A549 (cell line): ENCODE data around the gene PSMD2. TPM values are rescaled to one million over a fixed set of nuclear protein-coding genes. Genes with fewer than 3 reads are reported as not detected.

Experiments
- ATAC-seq, 2 experiments: fragments of 200-7000 bp in 1 of 2; fragments of >200 bp in 1 of 2; cut with Nextera tagmentation in 1 of 2; cut with Tn5 transposase in 1 of 2; 3 replicates each; pipeline versions ENCODE4 v1.8.0 to v1.9.1; 2018 to 2020; ENCODE audit warnings: mild to moderate bottlenecking in 1 of 2, moderate library complexity in 1 of 2
- CTCF ChIA-PET: fragments of 300-600 bp; sonication (Branson Sonifier 250); formaldehyde crosslinking; extraction: SDS; loops from one replicate; lab custom pipeline; 2021; ENCODE audit warnings: antibody characterized with exemption, inconsistent platforms; lab: Yijun Ruan, JAX
- POLR2A ChIA-PET: fragments of 350-600 bp; formaldehyde crosslinking; extraction: SDS; loops from one replicate; lab custom pipeline; 2021; ENCODE audit warnings: antibody characterized with exemption, inconsistent platforms; lab: Yijun Ruan, JAX
- DNase-seq, 2 experiments: peaks; one replicate each; pipeline versions ENCODE4 v3.0.0 to v3.0.0-alpha.2; 2011 to 2016; ENCODE audit warnings: low read depth in 1 of 2, low spot score in 1 of 2
- FAIRE-seq: peaks from 2 replicates; lab custom pipeline; 2011; peaks lifted over from hg19 to GRCh38; lab: Jason Lieb, UNC
- H3K27ac ChIP-seq, 2 experiments: fragments of >200 bp; sonication (Bioruptor Twin); formaldehyde crosslinking; 3 replicates each; pipeline ENCODE4 v1.5.1; 2016 to 2017
- H3K4me1 ChIP-seq: fragments of >200 bp; sonication (Bioruptor Twin); formaldehyde crosslinking; 3 replicates; pipeline ENCODE4 v1.6.1; 2016
- H3K4me2 ChIP-seq: fragments of >200 bp; sonication (Bioruptor Twin); formaldehyde crosslinking; 3 replicates; pipeline ENCODE4 v1.6.1; 2016
- H3K4me3 ChIP-seq: fragments of >200 bp; sonication (Bioruptor Twin); formaldehyde crosslinking; 3 replicates; pipeline ENCODE4 v1.5.1; 2016
- H3K9me3 ChIP-seq: fragments of >200 bp; sonication (Bioruptor Twin); formaldehyde crosslinking; 3 replicates; pipeline ENCODE4 v1.6.1; 2016
- CBX2 ChIP-seq: fragments of 200-600 bp; sonication (generic); IDR thresholded peaks from 2 replicates; pipeline ENCODE4 v1.6.1; 2016; ENCODE audit warnings: low read depth, mild to moderate bottlenecking, borderline replicate concordance
- CBX8 ChIP-seq: fragments of 200-600 bp; sonication (generic); IDR thresholded peaks from 2 replicates; pipeline ENCODE4 v1.6.1; 2016
- CEBPB ChIP-seq, 2 experiments: fragments of >200 bp in 1 of 2; sonication (Bioruptor Twin) in 1 of 2; formaldehyde crosslinking in 1 of 2; IDR thresholded peaks; 2 replicates each; pipeline ENCODE4 v1.6.1; 2012 to 2016
- CHD2 ChIP-seq: fragments of 150-350 bp; IDR thresholded peaks from 2 replicates; pipeline ENCODE4 v1.6.1; 2014; ENCODE audit warnings: low read length; ENCODE audit not compliant: partially characterized antibody
- CHD4 ChIP-seq: fragments of 200-600 bp; sonication (generic); IDR thresholded peaks from 2 replicates; pipeline ENCODE4 v1.6.1; 2016; ENCODE audit warnings: antibody characterized with exemption, mild to moderate bottlenecking, borderline replicate concordance
- GATA3 ChIP-seq: IDR thresholded peaks from 2 replicates; pipeline ENCODE4 v1.6.1; 2012; ENCODE audit warnings: borderline replicate concordance
- HDAC2 ChIP-seq: fragments of 200-600 bp; sonication (generic); IDR thresholded peaks from 2 replicates; pipeline ENCODE4 v1.6.1; 2016
- HOXB13 ChIP-seq: fragments of 250-450 bp; sonication (Bioruptor Pico); IDR thresholded peaks from 2 replicates; pipeline ENCODE4 v1.5.0; 2020; ENCODE audit warnings: low read depth, mild to moderate bottlenecking, moderate library complexity
- HOXB5 ChIP-seq: fragments of 250-450 bp; sonication (Bioruptor Pico); IDR thresholded peaks from 2 replicates; pipeline ENCODE4 v1.5.0; 2020; ENCODE audit warnings: mild to moderate bottlenecking, moderate library complexity
- JUNB ChIP-seq: fragments of >200 bp; sonication (Bioruptor Twin); formaldehyde crosslinking; IDR thresholded peaks from 2 replicates; pipeline ENCODE4 v1.6.1; 2016
- KDM1A ChIP-seq: fragments of 200-600 bp; sonication (generic); IDR thresholded peaks from 2 replicates; pipeline ENCODE4 v1.6.1; 2016; ENCODE audit warnings: low read depth, mild to moderate bottlenecking
- KDM5A ChIP-seq: fragments of 200-600 bp; sonication (generic); IDR thresholded peaks from 2 replicates; pipeline ENCODE4 v1.6.1; 2016; ENCODE audit warnings: antibody characterized with exemption, mild to moderate bottlenecking
- MYC ChIP-seq: IDR thresholded peaks from 2 replicates; pipeline ENCODE4 v1.6.1; 2012; ENCODE audit warnings: mild to moderate bottlenecking, inconsistent platforms, low read length, improper control_type of control experiment, borderline replicate concordance
- NPAS2 ChIP-seq: fragments of 250-450 bp; sonication (Bioruptor Pico); IDR thresholded peaks from 2 replicates; pipeline ENCODE4 v1.8.0; 2022; ENCODE audit warnings: mild to moderate bottlenecking, moderate library complexity, borderline replicate concordance
- NR3C1 ChIP-seq: fragments of >200 bp; sonication (Bioruptor Twin); formaldehyde crosslinking; IDR thresholded peaks from 3 replicates; pipeline ENCODE4 v1.6.1; 2017
- RNF2 ChIP-seq: fragments of 200-600 bp; sonication (generic); IDR thresholded peaks from 2 replicates; pipeline ENCODE4 v1.6.1; 2016; ENCODE audit warnings: low read depth, mild to moderate bottlenecking, antibody characterized with exemption, moderate library complexity, borderline replicate concordance
- ZC3H11A ChIP-seq: fragments of 450-650 bp; IDR thresholded peaks from 2 replicates; pipeline ENCODE4 v1.6.1; 2014; ENCODE audit warnings: antibody characterized with exemption, mild to moderate bottlenecking
- WGBS: methylation state at CpG from one replicate; pipeline ENCODE4 v1.1.6; 2017; ENCODE audit errors: missing lambda C conversion rate; 5-methylcytosine and 5-hydroxymethylcytosine counted together
- polyA plus RNA-seq, 4 experiments: library from polyadenylated mRNA; depleted of rRNA in 3 of 4; stranded (reverse); fragments of >200 nt; fragmentation: RNase III in 1 of 4; extraction: RNeasy Plus Mini Kit Qiagen cat#74134 plus additional on column Dnase treatment in 1 of 4; gene quantifications; 2 replicates in 3 of 4; 3 replicates in 1 of 4; pipeline ENCODE4 v1.2.3, GENCODE V29; 2011 to 2017
- TF ChIP-seq, protein P1 (sequence below): fragments of >200 bp; sonication (Bioruptor Twin); formaldehyde crosslinking; IDR thresholded peaks from 3 replicates; pipeline ENCODE4 v1.6.1; 2016
- TF ChIP-seq, protein P2 (sequence below): fragments of >200 bp; sonication (Bioruptor Twin); formaldehyde crosslinking; IDR thresholded peaks from 3 replicates; pipeline ENCODE4 v1.5.1; 2016
- TF ChIP-seq, protein P3 (sequence below): IDR thresholded peaks from 2 replicates; pipeline ENCODE4 v1.6.1; 2012

Gene PSMD2
- polyA plus RNA-seq, 2 of the 4 experiments (the other 2 are of a cell fraction) = 267 to 541 TPM

DNA sequence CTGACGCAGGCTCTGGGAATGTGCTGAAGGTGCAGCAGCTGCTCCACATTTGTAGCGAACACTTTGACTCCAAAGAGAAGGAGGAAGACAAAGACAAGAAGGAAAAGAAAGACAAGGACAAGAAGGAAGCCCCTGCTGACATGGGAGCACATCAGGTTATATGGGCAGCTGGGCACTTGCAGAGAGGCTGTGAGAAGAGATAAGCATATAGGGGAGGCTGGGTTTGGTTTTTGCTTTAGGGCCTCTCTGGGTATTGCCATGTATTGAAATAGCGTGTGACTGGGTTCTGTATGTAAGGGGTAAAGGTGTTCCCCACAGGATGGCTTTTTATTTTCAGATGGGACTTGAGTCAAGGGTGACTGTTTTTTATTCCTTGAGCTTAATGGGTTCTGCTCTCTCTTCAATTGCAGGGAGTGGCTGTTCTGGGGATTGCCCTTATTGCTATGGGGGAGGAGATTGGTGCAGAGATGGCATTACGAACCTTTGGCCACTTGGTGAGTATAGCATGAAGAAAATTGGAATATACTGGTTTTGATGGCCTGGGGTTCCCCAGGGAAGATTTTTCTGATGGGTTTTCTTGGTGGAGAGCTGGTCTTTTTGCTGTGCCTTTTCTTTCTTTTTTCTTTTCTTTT is 7.4 kb downstream of the PSMD2 start:
- H3K4me2 ChIP-seq = no peak overlapping the region
- no peaks in the 10 kb centered on the region for H3K9me3 ChIP-seq
- ChIA-PET POLR2A (interaction anchor here (0.5 kb wide), 1 partner anchor 112 kb away, joined by 3 read pairs; no protein-coding TSS in a partner anchor), CTCF (interaction anchor here (0.6 to 1.5 kb wide), 6 partner anchors 10 to 401 kb away, joined by 3 to 5 read pairs (median 4); partner anchors contain the start of gene FAM131A)
- no peak overlapping the region for H3K4me3 ChIP-seq
- TF ChIP-seq ZC3H11A (no peak), RNF2 (no peak), KDM1A (no peak), CHD4 (no peak), NPAS2 (CRISPR knock-in tag) (no peak), CHD2 (no peak), CBX8 (no peak), GATA3 (no peak), HOXB5 (CRISPR knock-in tag) (no peak)
- TF ChIP-seq, protein P1, sequence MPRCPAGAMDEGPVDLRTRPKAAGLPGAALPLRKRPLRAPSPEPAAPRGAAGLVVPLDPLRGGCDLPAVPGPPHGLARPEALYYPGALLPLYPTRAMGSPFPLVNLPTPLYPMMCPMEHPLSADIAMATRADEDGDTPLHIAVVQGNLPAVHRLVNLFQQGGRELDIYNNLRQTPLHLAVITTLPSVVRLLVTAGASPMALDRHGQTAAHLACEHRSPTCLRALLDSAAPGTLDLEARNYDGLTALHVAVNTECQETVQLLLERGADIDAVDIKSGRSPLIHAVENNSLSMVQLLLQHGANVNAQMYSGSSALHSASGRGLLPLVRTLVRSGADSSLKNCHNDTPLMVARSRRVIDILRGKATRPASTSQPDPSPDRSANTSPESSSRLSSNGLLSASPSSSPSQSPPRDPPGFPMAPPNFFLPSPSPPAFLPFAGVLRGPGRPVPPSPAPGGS = no peak
- TF ChIP-seq, protein P2, sequence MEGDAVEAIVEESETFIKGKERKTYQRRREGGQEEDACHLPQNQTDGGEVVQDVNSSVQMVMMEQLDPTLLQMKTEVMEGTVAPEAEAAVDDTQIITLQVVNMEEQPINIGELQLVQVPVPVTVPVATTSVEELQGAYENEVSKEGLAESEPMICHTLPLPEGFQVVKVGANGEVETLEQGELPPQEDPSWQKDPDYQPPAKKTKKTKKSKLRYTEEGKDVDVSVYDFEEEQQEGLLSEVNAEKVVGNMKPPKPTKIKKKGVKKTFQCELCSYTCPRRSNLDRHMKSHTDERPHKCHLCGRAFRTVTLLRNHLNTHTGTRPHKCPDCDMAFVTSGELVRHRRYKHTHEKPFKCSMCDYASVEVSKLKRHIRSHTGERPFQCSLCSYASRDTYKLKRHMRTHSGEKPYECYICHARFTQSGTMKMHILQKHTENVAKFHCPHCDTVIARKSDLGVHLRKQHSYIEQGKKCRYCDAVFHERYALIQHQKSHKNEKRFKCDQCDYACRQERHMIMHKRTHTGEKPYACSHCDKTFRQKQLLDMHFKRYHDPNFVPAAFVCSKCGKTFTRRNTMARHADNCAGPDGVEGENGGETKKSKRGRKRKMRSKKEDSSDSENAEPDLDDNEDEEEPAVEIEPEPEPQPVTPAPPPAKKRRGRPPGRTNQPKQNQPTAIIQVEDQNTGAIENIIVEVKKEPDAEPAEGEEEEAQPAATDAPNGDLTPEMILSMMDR = no peak
- 95% methylated on average over 4 of the region's 4 CpGs for WGBS
- H3K4me1 ChIP-seq = no peaks in the 10 kb centered on the region
- ATAC-seq (no peak), DNase-seq (no peak), FAIRE-seq (no peak)
- H3K27ac ChIP-seq = no peak overlapping the region

DNA sequence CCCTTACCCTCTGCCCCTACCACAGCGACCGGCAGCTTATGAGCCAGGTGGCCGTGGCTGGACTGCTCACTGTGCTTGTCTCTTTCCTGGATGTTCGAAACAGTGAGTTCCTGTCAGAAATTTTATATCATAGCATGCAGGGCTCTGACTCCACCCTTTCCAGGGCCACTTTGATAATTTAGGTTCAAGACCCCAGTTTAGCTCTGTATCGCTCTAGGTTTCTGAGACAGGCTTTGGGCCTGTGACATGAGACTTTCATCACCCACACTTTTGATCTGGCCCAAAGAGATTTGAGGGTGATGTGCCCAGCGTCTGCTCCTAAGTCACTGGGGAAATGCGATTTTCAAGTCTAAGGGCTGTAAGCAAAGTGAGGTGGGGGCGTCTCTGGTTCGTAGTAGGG is 8.9 kb downstream of the PSMD2 start:
- no peak for DNase-seq
- TF ChIP-seq, protein P3, sequence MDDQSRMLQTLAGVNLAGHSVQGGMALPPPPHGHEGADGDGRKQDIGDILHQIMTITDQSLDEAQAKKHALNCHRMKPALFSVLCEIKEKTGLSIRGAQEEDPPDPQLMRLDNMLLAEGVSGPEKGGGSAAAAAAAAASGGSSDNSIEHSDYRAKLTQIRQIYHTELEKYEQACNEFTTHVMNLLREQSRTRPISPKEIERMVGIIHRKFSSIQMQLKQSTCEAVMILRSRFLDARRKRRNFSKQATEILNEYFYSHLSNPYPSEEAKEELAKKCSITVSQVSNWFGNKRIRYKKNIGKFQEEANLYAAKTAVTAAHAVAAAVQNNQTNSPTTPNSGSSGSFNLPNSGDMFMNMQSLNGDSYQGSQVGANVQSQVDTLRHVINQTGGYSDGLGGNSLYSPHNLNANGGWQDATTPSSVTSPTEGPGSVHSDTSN = no peak
- TF ChIP-seq CBX8 (no peak), HOXB13 (CRISPR knock-in tag) (no peak), HDAC2 (no peak), GATA3 (no peak), CBX2 (no peak), RNF2 (no peak), MYC (no peak), KDM5A (no peak), CHD2 (no peak), JUNB (no peak), CEBPB (IDR thresholded peaks at IDR 0.05) (no peak), NR3C1 (no peak)
- TF ChIP-seq, protein P1 = no peak
- no peaks in the 10 kb centered on the region for H3K9me3 ChIP-seq
- H3K4me3 ChIP-seq = no peak overlapping the region
- no peak overlapping the region for H3K4me2 ChIP-seq
- WGBS = 90% methylated on average over 9 of the region's 9 CpGs
- no peak overlapping the region for H3K27ac ChIP-seq
- POLR2A ChIA-PET = no interaction called here
- ATAC-seq = no peak
- H3K4me1 ChIP-seq = no peaks in the 10 kb centered on the region
- CTCF ChIA-PET = no interaction called here
- no peak for FAIRE-seq
